HEK293T (cell line): ENCODE measurements around the gene THRB.

Source experiments
- FOXA1 ChIP-seq: fragments of 450-650 bp; IDR thresholded peaks from 2 replicates; pipeline ENCODE4 v1.6.1; 2016; ENCODE audit warnings: mild to moderate bottlenecking
- FOXM1 ChIP-seq: fragments of 450-650 bp; IDR thresholded peaks from 2 replicates; pipeline ENCODE4 v1.6.1; 2017; ENCODE audit warnings: mild to moderate bottlenecking, borderline replicate concordance
- L3MBTL2 ChIP-seq: fragments of 450-650 bp; conservative IDR thresholded peaks from 2 replicates; pipeline ENCODE4 v1.6.1; 2016; ENCODE audit warnings: mild to moderate bottlenecking
- NFRKB ChIP-seq: fragments of 450-650 bp; IDR thresholded peaks from 2 replicates; pipeline ENCODE4 v1.6.1; 2016; ENCODE audit warnings: mild to moderate bottlenecking, moderate library complexity
- SP1 ChIP-seq: fragments of 450-650 bp; IDR thresholded peaks from 2 replicates; pipeline ENCODE4 v1.6.1; 2017
- SUZ12 ChIP-seq: fragments of 450-650 bp; IDR thresholded peaks from 2 replicates; pipeline ENCODE4 v1.6.1; 2016; ENCODE audit warnings: mild to moderate bottlenecking
- ZNF384 ChIP-seq: fragments of 450-650 bp; IDR thresholded peaks from 2 replicates; pipeline ENCODE4 v1.6.1; 2016

GRCh38 chr3:24437326-24437725 is 57.3 kb downstream of the THRB start:
- no peak for TF ChIP-seq SUZ12
- TF ChIP-seq L3MBTL2, result no peak
- TF ChIP-seq SP1, result no peak
- TF ChIP-seq FOXA1, result no peak
- no peak for TF ChIP-seq FOXM1
- no peak for TF ChIP-seq ZNF384
- TF ChIP-seq NFRKB, result no peak
